Left ventricle myocardium superior (tissue), 1 donor: ENCODE results near the gene SIT1. TPM values are rescaled to one million over a fixed set of nuclear protein-coding genes. Genes with fewer than 3 reads are reported as not detected.
A peak's percentile ranks its signal among the peaks of the same experiment; 100 is the strongest.
"Not testable (repeated sequence)": the region's sequence is repeated elsewhere in the genome, so short reads cannot be mapped to it uniquely, and the experiment has no call there.

ENCODE experiments used
- ATAC-seq: fragments of 200-7000 bp; cut with Tn5 transposase; one replicate; pipeline ENCODE4 v1.9.1; 2020; ENCODE audit warnings: mild to moderate bottlenecking, moderate library complexity
- DNase-seq: peaks from one replicate; pipeline ENCODE4 v3.0.0-alpha.2; 2020
- intact Hi-C: fragments of 100-400 bp; cut with micrococcal nuclease; formaldehyde crosslinking; loops from one replicate; pipeline ENCODE4 v1.11.0; 2022
- total RNA-seq: library from RNA; stranded (reverse); fragmentation: NEBNext Ultra II Directional; extraction: Animal tissue kit (Norgen Biotek cat#: 25700); gene quantifications from one replicate; pipeline ENCODE4 v1.2.1, GENCODE V29; 2021
- donor health status: DM: no; HTN: yes; CAD: no; lungs with severe emphysema.

The SIT1 gene
- total RNA-seq, 1 donor from 2014 or later = 0.32 TPM

DNA sequence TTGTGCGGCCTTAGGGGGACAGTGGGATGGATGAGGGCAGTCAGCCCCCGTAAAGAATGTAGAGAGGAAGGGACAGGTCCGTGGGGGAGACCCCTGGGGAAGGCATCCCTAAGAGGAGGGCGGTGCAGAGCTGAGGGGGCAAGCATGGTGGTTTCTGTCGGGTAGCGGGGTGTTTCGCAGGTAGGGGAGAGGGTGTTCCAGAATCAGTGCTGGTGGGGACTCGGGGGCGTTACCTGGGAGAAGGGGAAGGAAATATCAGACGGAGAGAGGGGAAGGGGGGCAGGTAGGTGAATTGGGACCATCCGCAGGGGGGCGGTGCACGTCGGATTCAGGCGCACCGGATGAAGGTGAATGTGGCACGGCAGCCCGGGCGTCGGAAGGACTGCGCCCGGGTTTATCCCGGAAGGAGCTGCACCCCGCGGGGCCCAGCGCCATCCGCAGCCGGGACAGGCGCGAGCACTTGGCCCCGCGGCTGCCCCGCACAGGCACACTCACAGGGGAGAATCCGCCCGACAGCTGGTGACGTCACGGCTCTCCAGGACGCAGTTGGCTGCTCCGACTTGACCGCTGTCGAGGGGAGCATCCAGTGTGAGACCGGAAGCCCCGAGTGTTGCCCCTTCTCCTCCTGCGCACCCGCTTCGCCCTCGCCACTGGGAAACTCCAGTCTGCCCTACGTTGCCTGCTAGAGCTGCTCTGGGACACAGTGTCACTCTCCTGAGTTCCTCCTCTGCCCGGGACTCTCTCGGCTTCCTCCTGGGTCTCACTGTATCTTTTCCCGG, 33.9 kb downstream of the SIT1 start:
- intact Hi-C loops = no loop called here
- ATAC-seq (peak; percentile 74), DNase-seq (peak; percentile 81)

DNA sequence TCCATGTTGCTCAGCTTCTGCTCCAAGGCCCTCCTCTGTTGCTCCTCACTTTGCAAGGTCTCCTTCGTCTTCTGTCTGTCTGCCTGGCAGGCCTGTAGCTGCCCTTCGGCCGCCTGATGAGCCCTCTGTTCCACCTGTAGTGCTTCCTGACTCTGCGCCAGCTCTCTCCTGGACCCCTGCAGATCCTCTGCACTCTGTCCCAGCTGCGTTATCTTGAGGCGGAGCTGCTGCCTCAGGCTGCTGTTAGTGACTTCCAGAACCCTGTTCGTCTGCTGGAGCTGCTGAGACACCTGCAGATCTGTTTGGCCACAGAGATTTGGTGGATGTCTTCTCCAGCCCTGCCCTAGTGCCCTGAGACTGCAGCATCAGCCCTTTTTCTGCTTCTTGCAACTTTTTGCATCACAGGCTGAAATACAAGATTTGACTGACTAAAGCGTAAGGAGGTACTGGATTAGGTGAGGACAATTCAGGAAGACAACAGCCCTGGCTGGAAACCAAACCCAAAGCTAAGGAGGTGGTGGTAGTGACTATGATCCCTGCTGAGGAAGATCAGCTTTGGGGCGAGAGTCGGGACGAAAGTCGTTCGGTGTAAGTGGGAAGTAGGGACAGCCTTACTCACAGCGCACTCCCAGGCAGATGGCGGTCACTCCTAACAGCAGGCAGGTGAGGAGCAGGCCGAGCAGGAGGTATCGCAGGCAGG, 34.6 kb downstream of the SIT1 start:
- intact Hi-C loops = no loop called here
- ATAC-seq (no peak), DNase-seq (no peak)

DNA sequence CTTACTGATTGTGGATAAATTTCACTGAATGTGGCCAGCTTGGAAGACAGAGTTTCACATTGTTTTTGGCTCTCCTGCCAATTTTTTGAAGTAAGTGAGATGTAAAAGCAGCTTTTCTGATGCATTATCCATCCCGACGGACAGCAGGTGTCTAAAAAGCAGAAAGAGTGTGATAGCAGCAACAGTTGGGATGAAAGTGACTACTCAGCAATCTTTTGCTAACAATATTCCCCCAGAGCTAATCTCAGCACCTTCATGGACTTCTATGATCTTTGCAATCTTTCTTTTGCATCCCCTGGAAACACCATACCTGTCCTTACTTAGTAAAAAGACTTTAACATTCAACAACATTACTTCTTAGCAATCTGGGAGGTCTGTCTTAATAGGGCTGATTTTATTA, 37.9 kb downstream of the SIT1 start:
- intact Hi-C loops = no loop called here

DNA sequence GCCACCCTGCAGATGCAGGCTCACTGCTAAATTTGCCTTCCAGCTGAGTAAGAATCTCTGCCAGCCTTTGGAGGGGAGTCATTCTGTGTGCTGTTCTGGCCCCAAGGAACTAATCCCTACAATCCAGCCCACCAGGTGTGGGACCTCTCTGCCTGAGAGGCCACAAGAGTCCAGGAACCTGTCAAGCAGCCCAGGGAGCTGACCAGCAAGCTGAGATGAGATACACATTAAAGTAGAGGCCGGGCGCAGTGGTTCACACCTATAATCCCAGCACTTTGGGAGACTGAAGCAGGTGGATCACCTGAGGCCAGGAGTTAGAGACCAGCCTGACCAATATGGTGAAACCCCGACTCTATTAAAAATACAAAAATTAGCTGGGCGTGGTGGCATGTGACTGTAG, 38.7 kb downstream of the SIT1 start:
- ATAC-seq, intact Hi-C loops, DNase-seq: not testable (repeated sequence)

More for the DNA sequence above, 37.9 kb downstream of the SIT1 start:
- DNase-seq = no peak
- ATAC-seq = no peak

- ATAC-seq = peak; percentile 53
- peak; percentile 59 for DNase-seq
- intact Hi-C loops = no loop called here
These were observed 39.4 kb downstream of the SIT1 start for GRCh38 chr9:35611230-35611797.

GRCh38 chr9:35609820-35610163, 40.9 kb downstream of the SIT1 start:
- DNase-seq (no peak), ATAC-seq (no peak)
- intact Hi-C loops = no loop called here

DNA sequence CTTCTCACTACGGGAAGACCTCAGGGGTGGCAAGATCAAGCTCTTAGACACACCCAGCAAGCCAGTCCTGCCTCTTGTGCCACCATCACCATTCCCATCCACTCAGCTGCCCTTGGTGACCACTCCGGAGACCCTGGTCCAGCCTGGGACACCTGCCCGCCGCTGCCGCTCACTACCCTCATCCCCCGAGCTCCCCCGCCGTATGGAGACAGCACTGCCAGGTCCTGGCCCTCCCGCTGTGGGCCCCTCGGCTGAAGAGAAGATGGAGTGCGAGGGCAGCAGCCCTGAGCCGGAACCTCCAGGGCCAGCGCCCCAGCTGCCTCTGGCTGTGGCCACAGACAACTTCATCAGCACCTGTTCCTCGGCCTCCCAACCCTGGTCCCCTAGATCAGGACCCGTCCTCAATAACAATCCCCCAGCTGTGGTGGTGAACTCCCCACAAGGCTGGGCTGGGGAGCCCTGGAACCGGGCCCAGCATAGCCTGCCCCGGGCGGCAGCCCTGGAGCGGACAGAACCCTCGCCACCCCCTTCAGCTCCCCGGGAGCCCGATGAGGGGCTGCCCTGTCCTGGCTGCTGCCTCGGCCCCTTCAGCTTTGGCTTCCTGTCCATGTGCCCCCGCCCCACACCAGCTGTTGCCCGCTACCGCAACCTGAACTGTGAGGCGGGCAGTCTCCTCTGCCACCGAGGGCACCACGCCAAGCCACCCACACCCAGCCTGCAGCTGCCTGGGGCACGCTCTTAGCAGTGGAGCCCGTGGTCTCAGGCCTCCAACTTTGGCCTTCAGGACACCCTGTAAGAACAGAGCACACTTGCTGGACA, 41.5 kb downstream of the SIT1 start:
- intact Hi-C loops = no loop called here
- DNase-seq (no peak), ATAC-seq (no peak)

- ATAC-seq = no peak
- intact Hi-C loops = no loop called here
- no peak for DNase-seq
These were observed 42.5 kb downstream of the SIT1 start for GRCh38 chr9:35608221-35608620.

DNA sequence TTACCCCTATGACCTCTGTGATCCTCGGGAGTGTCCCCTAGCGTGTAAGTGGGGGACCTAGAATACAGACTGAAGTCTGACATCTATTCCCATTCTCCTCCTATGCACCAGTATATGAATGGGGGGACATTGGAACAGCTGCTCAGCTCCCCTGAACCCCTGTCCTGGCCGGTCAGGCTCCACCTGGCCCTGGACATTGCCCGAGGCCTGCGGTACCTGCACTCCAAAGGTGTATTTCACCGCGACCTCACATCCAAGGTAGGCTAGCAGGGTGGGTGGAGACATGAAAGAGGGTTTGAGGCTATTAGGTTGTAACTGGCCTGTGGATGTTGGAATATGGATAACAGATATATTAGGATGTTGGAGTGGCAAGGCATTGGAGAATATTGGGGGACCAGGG, 44.0 kb downstream of the SIT1 start:
- intact Hi-C loops = no loop called here
- DNase-seq = no peak
- ATAC-seq = no peak

GRCh38 chr9:35606138-35606504, 44.6 kb downstream of the SIT1 start:
- intact Hi-C loops = no loop called here
- DNase-seq (no peak), ATAC-seq (no peak)

DNA sequence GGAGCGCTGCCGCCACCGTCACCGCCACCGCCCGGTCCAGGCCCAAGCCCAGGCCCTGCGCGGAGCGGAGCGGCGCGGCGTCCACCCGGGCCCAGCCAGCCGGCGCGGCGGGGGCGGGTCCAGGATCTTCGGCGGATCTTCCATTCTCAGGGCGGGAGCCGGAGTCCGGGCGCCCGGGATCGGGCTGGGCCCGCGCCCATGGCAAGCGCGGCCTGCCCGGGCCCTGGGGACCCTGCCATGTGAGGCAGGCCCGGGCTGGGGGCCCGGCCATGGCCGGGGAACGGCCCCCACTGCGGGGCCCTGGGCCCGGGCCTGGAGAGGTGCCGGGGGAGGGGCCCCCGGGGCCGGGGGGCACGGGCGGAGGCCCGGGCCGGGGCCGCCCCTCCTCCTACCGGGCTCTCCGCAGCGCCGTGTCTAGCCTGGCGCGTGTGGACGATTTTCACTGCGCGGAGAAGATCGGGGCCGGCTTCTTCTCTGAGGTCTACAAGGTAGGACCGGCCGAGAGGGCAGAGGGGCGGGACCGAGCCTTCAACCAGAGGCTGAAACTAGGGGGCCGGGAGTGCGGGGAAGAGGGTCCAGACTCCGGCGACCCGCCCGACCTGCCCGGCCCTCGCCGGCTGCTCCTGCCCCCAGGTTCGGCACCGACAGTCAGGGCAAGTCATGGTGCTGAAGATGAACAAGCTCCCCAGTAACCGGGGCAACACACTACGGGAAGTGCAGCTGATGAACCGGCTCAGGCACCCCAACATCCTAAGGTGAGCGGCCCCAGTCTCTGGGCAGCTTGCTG, 45.2 kb downstream of the SIT1 start:
- ATAC-seq (no peak), DNase-seq (peak; percentile 52)
- intact Hi-C loops = no loop called here

- DNase-seq = peak; percentile 88
- peak; percentile 70 for ATAC-seq
- intact Hi-C loops = no loop called here
These were observed 46.0 kb downstream of the SIT1 start, which contains the start of gene TESK1 for GRCh38 chr9:35604578-35605350. Gene TESK1 (plus strand): TSS chr9:35605262. CDS start chr9:35605620, 358 bp downstream.

DNA sequence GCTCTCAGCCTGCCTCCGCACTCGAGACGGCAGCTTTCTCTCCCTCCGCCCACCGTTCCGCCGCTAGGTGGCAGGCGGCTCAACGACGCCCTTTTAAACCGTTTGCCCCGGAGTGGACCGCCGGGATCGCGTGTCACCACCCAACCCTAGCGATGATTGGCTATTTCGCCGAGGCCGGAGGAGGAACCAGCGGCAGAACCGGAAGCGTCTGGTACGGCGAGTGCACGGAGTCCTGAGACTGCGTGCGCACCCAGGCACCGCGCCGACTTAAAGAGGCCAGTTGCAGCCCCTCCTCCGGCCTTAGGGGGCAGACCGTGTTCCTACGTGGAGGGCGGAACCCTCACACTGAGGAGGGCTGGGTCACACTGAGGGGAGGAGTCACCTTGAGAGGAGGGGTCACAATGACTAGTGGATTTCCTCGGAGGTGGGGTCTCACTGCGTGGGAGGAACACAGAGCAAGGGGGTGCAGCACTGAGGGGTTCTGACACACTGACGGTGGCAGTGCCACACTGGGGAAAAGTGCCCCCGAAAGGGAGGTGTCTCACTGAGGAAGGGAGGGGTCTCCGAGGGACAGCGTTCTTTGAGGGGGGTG, 46.6 kb downstream of the SIT1 start:
- DNase-seq (peak; percentile 100), ATAC-seq (peak; percentile 95)
- intact Hi-C loops = no loop called here

DNA sequence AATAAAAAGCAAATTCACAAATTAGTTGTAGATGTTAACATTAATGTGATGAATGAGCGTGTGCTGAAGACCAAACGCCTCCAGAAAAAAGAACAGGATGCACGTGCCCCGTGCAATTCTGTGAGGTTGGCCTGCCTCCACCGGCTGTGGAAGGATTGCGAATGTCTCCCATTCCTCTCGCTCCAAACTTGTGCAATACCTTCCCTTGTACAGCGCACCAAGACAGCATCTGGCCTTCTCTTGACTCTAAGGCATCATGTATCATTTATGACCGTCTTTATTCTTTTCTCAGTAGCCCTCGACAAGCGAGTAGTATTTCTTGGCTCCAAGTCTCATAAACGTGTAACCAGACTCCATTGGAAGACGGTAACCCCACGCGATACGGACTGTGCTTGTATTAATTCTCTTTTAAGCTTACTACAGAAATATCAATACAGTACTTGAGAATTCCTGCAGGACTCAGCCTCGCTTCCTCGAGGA, 47.2 kb downstream of the SIT1 start:
- intact Hi-C loops = no loop called here
- peak; percentile 80 for DNase-seq
- peak; percentile 30 for ATAC-seq

- no peak for DNase-seq
- ATAC-seq = no peak
- intact Hi-C loops = no loop called here
These were observed 50.7 kb downstream of the SIT1 start for GRCh38 chr9:35599763-35600604.
